Activated naive CD4-positive, alpha-beta T cell treated with Interleukin-2 at 50 U/mL for 16 hours (primary cell): ENCODE data around the gene HUS1.

ENCODE experiments used
- DNase-seq: peaks from one replicate; pipeline ENCODE4 v3.0.0-alpha.2; 2020

The HUS1 gene

DNA sequence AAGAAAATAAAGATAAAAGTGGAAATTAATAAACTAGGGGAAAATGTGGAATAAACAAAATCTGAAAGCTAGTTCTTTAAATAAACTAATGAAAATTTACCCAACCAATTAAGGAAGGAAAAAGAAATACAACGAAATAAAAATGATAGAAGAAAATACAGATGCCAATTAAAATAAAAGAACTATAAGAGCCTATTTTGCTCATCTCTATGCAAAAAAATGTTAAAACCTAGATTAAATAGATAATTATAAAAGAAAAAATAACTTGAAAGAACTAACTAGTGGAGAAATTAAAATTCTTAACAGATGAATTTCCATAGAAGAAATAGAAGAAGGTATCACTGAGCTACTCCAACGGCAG lies 63.8 kb downstream of the HUS1 start:
- DNase-seq, result no peak

DNA sequence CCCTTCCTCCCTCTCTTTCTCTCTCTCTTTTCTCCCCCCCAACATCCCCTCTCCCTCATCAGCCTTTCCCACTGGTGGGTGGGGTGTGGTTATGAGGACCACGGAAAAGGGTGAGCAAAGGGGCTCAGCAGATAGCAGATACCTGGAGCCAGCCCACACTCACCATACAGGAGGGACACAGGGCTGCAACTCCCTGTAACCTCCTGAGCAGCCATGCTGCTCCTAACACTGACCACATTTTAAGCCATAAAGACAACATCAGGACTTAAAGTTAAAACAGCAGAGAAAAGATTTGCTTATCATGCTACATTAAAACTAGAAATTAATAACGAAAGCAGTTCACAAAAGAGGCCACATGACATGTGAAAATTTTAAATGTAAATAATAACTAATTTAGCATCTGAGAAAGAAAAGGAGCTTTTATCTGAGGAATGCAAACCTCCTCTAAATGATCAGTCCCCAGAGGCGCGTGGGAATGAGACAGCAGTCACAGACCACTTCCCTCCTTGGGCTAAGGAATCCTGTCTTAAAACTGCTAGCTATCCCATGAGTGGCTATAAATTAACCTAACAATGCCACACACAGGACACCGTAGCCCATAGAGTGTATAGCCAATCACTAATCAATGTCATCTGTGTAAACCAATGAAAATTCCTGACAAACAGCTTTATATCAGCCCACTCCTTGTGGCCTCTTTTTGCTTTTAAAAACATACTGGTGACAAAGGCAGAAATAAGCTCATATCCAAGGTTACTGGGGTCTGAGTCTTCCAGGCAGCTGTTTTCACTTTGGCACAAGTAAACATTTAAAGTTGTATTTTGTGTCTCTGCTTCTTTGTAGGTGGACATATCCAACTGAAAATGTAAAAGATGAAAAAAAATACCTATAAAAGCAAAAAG lies 64.4 kb downstream of the HUS1 start:
- no peak for DNase-seq
